ENCODE results near the gene GOT1. TPM values are rescaled to one million over a fixed set of nuclear protein-coding genes. Genes with fewer than 3 reads are reported as not detected.

The GOT1 gene
- total and polyA plus RNA-seq, 10 of the 15 experiments (the other 5 are each of a cell fraction or from before 2014, with no cell fraction given) = 32.5 to 67.5 (median 50.3) TPM

GRCh38 chr10:99419688-99420087 lies 10.7 kb downstream of the GOT1 start (continued):
- TF ChIP-seq CREM (IDR thresholded peaks at IDR 0.05; ENCODE audit: low read depth) (no peak), ZSCAN29 (IDR thresholded peaks at IDR 0.05) (no peak)

DNA sequence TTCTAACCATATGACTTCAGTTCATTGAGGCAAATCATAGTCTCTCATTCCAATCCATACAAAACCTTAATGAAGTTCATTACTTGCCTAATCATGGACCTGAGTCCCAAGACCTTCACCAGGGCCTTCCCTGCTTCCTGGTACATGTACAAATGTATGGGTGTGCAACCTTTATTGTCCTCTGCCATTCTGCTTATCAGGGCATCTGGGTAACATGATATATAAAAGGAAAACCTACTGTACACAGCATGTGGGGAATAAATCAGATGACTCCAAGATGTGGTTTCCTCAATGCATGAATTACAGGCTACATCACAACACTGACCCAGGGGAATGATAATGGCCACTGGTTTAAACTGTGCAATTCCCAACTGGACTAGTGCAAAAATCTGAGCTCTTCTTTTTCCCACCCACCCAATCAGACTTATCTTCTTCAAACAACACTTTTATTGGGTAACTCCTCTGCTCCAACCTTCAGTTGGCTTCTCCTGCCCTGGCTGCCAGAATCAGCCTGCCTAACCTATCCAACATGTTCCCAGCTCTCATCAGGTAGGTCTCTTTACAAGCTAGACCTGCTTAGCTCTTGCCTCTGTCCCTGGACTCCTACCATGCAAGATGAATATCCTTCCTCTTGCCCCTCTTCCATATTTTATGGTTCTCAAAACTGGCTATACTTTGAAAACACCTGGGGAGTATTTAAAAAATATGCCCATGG lies 11.4 kb downstream of the GOT1 start:
- no peak overlapping the region for H3K9ac ChIP-seq (ENCODE audit: control insufficient read depth, insufficient read depth, low read length)
- DNase-seq (ENCODE audit: low read depth, low spot score) (no peak), ATAC-seq (no peak), FAIRE-seq (no peak)
- peaks cover 0 to 10% of the 10 kb centered on the region in 2 experiments; a peak in 2 of 4 replicates for H3K36me3 ChIP-seq (ENCODE audit: control insufficient read depth in 2 of 2, insufficient read depth in 2 of 2, low read length in 1 of 2)
- H3K27ac ChIP-seq (ENCODE audit: control insufficient read depth, insufficient read depth) = no peak overlapping the region
- intact Hi-C loops (cut with micrococcal nuclease; ENCODE audit: unreplicated experiment) = no loop called here
- no peaks in the 10 kb centered on the region for H3K27me3 ChIP-seq (replicated peaks in 1 of 2; ENCODE audit: control insufficient read depth in 2 of 2, insufficient read depth in 2 of 2, low read length in 1 of 2)
- CTCF ChIA-PET = interaction anchor here (4.2 kb wide), 1 partner anchor 17 kb away, joined by 19 read pairs; no protein-coding TSS in a partner anchor
- POLR2A ChIA-PET = no interaction called here
- in situ Hi-C loops (cut with MboI) = no loop called here
- H3K4me3 ChIP-seq = no peak overlapping the region
- H4K20me1 ChIP-seq (ENCODE audit: control insufficient read depth, insufficient read depth) = no peaks in the 10 kb centered on the region
- TF ChIP-seq, protein P1, sequence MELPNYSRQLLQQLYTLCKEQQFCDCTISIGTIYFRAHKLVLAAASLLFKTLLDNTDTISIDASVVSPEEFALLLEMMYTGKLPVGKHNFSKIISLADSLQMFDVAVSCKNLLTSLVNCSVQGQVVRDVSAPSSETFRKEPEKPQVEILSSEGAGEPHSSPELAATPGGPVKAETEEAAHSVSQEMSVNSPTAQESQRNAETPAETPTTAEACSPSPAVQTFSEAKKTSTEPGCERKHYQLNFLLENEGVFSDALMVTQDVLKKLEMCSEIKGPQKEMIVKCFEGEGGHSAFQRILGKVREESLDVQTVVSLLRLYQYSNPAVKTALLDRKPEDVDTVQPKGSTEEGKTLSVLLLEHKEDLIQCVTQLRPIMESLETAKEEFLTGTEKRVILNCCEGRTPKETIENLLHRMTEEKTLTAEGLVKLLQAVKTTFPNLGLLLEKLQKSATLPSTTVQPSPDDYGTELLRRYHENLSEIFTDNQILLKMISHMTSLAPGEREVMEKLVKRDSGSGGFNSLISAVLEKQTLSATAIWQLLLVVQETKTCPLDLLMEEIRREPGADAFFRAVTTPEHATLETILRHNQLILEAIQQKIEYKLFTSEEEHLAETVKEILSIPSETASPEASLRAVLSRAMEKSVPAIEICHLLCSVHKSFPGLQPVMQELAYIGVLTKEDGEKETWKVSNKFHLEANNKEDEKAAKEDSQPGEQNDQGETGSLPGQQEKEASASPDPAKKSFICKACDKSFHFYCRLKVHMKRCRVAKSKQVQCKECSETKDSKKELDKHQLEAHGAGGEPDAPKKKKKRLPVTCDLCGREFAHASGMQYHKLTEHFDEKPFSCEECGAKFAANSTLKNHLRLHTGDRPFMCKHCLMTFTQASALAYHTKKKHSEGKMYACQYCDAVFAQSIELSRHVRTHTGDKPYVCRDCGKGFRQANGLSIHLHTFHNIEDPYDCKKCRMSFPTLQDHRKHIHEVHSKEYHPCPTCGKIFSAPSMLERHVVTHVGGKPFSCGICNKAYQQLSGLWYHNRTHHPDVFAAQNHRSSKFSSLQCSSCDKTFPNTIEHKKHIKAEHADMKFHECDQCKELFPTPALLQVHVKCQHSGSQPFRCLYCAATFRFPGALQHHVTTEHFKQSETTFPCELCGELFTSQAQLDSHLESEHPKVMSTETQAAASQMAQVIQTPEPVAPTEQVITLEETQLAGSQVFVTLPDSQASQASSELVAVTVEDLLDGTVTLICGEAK (IDR thresholded peaks at IDR 0.05; ENCODE audit: borderline replicate concordance) = no peak
- TF ChIP-seq GABPA (IDR thresholded peaks at IDR 0.05; ENCODE audit: low read depth) (no peak), MEF2A (IDR thresholded peaks at IDR 0.05; ENCODE audit: insufficient read depth, low read depth, low read length) (no peak), NR2F1 (conservative IDR thresholded peaks at IDR 0.05) (no peak), TARDBP (IDR thresholded peaks at IDR 0.05; ENCODE audit: borderline replicate concordance) (no peak), POLR2A (IDR thresholded peaks at IDR 0.05; ENCODE audit: low read depth, low read length) (no peak)
- TF ChIP-seq, protein P2, sequence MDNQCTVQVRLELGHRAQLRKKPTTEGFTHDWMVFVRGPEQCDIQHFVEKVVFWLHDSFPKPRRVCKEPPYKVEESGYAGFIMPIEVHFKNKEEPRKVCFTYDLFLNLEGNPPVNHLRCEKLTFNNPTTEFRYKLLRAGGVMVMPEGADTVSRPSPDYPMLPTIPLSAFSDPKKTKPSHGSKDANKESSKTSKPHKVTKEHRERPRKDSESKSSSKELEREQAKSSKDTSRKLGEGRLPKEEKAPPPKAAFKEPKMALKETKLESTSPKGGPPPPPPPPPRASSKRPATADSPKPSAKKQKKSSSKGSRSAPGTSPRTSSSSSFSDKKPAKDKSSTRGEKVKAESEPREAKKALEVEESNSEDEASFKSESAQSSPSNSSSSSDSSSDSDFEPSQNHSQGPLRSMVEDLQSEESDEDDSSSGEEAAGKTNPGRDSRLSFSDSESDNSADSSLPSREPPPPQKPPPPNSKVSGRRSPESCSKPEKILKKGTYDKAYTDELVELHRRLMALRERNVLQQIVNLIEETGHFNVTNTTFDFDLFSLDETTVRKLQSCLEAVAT (IDR thresholded peaks at IDR 0.05) = no peak
- SMC1A ChIA-PET (ENCODE audit: uncharacterized antibody, unreplicated experiment) = interaction anchor here (0.9 kb wide), 1 partner anchor 10 kb away, joined by 3 read pairs; no protein-coding TSS in a partner anchor
- no peak overlapping the region for H2AFZ ChIP-seq (ENCODE audit: control insufficient read depth, low read depth, low read length)
- no peaks in the 10 kb centered on the region for H3K4me1 ChIP-seq (ENCODE audit: control insufficient read depth, insufficient read depth, low read length)
- BruUV-seq (replicated peaks) = no TSS peak
- H3K4me2 ChIP-seq (ENCODE audit: control insufficient read depth, insufficient read depth) = no peak overlapping the region
- H3K79me2 ChIP-seq (ENCODE audit: control insufficient read depth, insufficient read depth, low read length) = no peaks in the 10 kb centered on the region
- RAD21 ChIA-PET (ENCODE audit: unreplicated experiment) = no interaction called here
- H3K9me3 ChIP-seq (replicated peaks; ENCODE audit: control insufficient read depth, insufficient read depth, low read length) = no peaks in the 10 kb centered on the region

Measured in GM12878 (cell line).